ENCODE data around the gene TUBGCP3. TPM values are rescaled to one million over a fixed set of nuclear protein-coding genes. Genes with fewer than 3 reads are reported as not detected.
"Not testable (repeated sequence)": the region's sequence is repeated elsewhere in the genome, so short reads cannot be mapped to it uniquely, and the experiment has no call there.

The TUBGCP3 gene
- total RNA-seq, 1 donor, result 33.0 TPM

DNA sequence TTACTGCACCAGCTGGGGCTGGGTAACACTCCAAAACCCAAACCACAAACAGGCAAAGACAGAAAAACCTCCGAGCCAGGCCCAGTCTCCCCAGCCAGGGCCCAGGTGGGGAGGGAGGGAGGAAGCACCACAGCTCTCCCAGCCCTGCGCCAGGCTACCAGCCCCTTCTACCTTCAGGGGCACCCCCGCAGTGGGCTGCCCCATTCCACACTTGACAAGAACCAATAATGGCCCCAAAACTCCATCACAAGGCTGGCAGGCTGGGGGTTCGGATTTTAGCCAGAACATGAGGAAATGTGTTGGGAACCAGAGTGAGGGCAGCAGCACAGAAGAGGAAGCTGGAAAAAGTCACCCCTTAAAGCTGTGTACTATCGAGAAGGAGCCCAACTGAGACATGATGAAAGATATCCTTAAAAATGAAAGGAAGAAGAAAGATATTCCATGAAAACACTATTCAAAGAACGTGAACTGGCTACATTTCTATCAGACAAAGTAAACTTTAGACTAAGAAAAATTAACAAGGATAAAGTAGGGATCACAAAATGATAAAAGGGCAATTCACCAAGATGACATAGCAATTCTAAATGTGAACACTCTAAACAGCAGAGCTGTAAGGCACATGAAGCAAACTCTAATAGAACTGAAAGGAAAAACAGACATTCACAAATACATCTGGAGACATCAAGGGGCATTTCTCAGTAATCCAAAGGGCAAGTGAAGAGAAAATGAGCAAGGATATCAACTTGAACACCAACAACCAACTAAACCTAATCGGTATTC, 12.9 kb downstream of the TUBGCP3 start:
- H3K9me3 ChIP-seq (ENCODE audit: low read depth, low read length), result no peaks in the 10 kb centered on the region
- H3K4me1 ChIP-seq (ENCODE audit: insufficient read depth, low read length), result peaks cover 30% of the 10 kb centered on the region
- no peak overlapping the region for H3K4me3 ChIP-seq (ENCODE audit: low read length)
- no peaks in the 10 kb centered on the region for H3K27me3 ChIP-seq (ENCODE audit: insufficient read depth, low read length)

DNA sequence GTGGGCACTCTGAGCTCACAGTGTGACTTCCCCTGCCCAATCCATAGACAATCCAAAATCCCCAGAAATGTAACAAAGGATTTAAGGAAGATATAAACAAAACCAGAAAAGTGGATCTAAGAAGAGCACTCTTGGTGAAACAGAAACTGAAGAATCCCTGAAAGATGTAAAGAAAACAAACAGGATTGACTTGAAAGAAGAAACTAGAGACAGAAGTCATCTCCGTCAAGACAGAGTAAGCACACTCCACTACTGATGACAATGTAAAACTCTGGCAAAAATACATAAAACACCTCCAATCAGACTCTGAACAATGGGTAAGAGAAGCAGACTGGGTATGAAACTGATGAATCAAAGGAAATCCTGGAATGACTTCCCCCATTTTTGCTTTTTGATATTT, 13.5 kb downstream of the TUBGCP3 start:
- Histone ChIP-seq H3K4me3 (ENCODE audit: low read length) (no peak overlapping the region), H3K9me3 (ENCODE audit: low read depth, low read length) (no peaks in the 10 kb centered on the region), H3K4me1 (ENCODE audit: insufficient read depth, low read length) (peaks cover 30% of the 10 kb centered on the region), H3K27me3 (ENCODE audit: insufficient read depth, low read length) (no peaks in the 10 kb centered on the region)

GRCh38 chr13:112573710-112574109, 14.2 kb downstream of the TUBGCP3 start:
- no peaks in the 10 kb centered on the region for H3K9me3 ChIP-seq (ENCODE audit: low read depth, low read length)
- peaks cover 30% of the 10 kb centered on the region for H3K4me1 ChIP-seq (ENCODE audit: insufficient read depth, low read length)
- no peaks in the 10 kb centered on the region for H3K27me3 ChIP-seq (ENCODE audit: insufficient read depth, low read length)
- no peak overlapping the region for H3K4me3 ChIP-seq (ENCODE audit: low read length)

DNA sequence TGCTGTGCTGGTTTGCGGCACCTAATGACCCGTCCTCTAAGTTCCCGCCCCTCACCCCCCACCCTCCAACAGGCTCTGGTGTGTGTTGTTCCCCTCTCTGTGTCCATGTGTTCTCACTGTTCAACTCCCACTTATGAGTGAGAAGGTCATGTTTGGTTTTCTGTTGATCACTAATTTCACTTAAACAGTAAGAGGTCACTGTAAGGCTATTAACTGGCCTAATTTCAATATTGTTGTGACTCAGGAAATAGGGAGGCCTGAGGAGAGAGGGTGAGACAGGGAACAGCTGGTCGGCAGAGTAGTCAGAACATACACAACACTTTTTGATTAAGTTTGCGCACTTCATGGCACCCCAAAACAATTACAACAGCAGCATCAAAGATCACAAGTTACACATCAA, 15.6 kb downstream of the TUBGCP3 start:
- Histone ChIP-seq H3K27me3 (ENCODE audit: insufficient read depth, low read length) (no peaks in the 10 kb centered on the region), H3K9me3 (ENCODE audit: low read depth, low read length) (no peaks in the 10 kb centered on the region), H3K4me3 (ENCODE audit: low read length) (no peak overlapping the region), H3K4me1 (ENCODE audit: insufficient read depth, low read length) (peaks cover 30% of the 10 kb centered on the region)

DNA sequence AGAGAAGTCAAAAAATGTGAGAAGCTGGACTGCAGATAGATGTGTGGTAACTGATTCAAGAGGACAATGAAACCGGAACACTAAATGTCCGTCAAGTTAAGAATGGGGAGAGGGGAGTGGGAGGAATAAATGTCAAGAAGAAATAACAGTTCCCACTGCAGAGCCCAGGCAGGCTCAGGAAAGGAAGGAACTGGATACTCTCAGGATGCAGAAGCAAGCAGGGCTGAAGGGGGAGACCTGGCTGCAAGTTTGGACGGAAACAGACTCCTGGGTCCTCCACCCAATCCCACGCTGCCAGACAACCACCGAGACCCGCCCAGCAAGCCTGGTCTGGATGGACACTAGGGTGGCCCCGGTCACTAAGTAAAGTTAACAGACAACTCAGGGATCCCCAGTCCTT, 18.1 kb downstream of the TUBGCP3 start:
- peaks cover 13% of the 10 kb centered on the region for H3K4me1 ChIP-seq (ENCODE audit: insufficient read depth, low read length)
- H3K9me3 ChIP-seq (ENCODE audit: low read depth, low read length), result no peaks in the 10 kb centered on the region
- no peak overlapping the region for H3K4me3 ChIP-seq (ENCODE audit: low read length)
- H3K27me3 ChIP-seq (ENCODE audit: insufficient read depth, low read length), result no peaks in the 10 kb centered on the region

- no peaks in the 10 kb centered on the region for H3K27me3 ChIP-seq (ENCODE audit: insufficient read depth, low read length)
- H3K4me3 ChIP-seq (ENCODE audit: low read length), result no peak overlapping the region
- H3K9me3 ChIP-seq (ENCODE audit: low read depth, low read length), result no peaks in the 10 kb centered on the region
- no peaks in the 10 kb centered on the region for H3K4me1 ChIP-seq (ENCODE audit: insufficient read depth, low read length)
Observed at GRCh38 chr13:112567161-112567862, 20.6 kb downstream of the TUBGCP3 start.

GRCh38 chr13:112562786-112563383, 25.1 kb downstream of the TUBGCP3 start:
- Histone ChIP-seq H3K27me3 (ENCODE audit: insufficient read depth, low read length) (no peaks in the 10 kb centered on the region), H3K4me1 (ENCODE audit: insufficient read depth, low read length) (no peaks in the 10 kb centered on the region), H3K4me3 (ENCODE audit: low read length) (no peak overlapping the region), H3K9me3 (ENCODE audit: low read depth, low read length) (no peaks in the 10 kb centered on the region)

DNA sequence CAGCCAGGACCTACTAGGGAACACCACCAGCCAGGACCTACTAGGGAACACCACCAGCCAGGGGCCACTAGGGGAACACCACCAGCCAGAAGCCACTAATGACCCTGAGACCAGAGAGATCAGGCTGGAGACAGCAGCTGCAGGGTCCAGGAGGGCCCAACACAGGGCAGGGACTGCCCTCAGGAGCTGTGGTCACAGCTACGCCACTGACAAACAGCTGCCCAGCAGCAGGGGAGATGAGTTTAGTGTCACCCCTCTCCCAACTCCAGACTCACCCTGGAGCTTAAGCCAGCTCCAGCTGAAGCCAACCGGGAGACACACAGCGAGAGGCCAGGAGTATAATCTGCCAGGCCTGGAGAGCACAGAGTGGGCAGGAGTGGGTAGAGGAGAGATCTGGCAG, 25.7 kb downstream of the TUBGCP3 start:
- no peaks in the 10 kb centered on the region for H3K4me1 ChIP-seq (ENCODE audit: insufficient read depth, low read length)
- H3K9me3 ChIP-seq (ENCODE audit: low read depth, low read length), result no peaks in the 10 kb centered on the region
- H3K27me3 ChIP-seq (ENCODE audit: insufficient read depth, low read length), result no peaks in the 10 kb centered on the region
- H3K4me3 ChIP-seq (ENCODE audit: low read length), result no peak overlapping the region

DNA sequence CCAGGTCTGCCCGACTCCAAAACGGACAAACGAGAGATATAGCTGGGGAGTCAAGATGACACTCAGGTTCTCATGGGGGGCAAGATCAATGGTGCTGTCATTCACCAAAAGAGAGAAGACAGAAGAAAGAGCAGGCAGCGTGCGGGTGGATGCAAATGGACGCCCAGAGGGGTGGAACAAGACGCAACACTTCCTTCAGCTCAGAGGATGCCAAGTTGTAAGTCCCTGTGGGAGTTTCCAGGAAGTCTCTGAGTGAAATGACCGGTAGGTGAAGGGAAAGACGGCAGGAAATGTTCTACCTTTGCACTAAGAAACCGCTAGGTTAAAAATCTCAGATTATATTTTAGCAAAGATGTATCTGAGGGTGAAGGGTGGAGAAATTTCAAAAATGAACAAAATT, 26.5 kb downstream of the TUBGCP3 start:
- H3K27me3 ChIP-seq (ENCODE audit: insufficient read depth, low read length), result no peaks in the 10 kb centered on the region
- no peak overlapping the region for H3K4me3 ChIP-seq (ENCODE audit: low read length)
- no peaks in the 10 kb centered on the region for H3K4me1 ChIP-seq (ENCODE audit: insufficient read depth, low read length)
- no peaks in the 10 kb centered on the region for H3K9me3 ChIP-seq (ENCODE audit: low read depth, low read length)

GRCh38 chr13:112558696-112559418, 29.1 kb downstream of the TUBGCP3 start:
- Histone ChIP-seq H3K4me1 (ENCODE audit: insufficient read depth, low read length) (no peaks in the 10 kb centered on the region), H3K27me3 (ENCODE audit: insufficient read depth, low read length) (no peaks in the 10 kb centered on the region), H3K9me3 (ENCODE audit: low read depth, low read length) (no peaks in the 10 kb centered on the region), H3K4me3 (ENCODE audit: low read length) (no peak overlapping the region)

- H3K27me3 ChIP-seq (ENCODE audit: insufficient read depth, low read length), result no peaks in the 10 kb centered on the region
- no peaks in the 10 kb centered on the region for H3K9me3 ChIP-seq (ENCODE audit: low read depth, low read length)
- H3K4me3 ChIP-seq (ENCODE audit: low read length), result no peak overlapping the region
- H3K4me1 ChIP-seq (ENCODE audit: insufficient read depth, low read length), result no peaks in the 10 kb centered on the region
Observed at GRCh38 chr13:112556600-112556999, 31.4 kb downstream of the TUBGCP3 start.

GRCh38 chr13:112554214-112554850, 33.6 kb downstream of the TUBGCP3 start:
- no peaks in the 10 kb centered on the region for H3K9me3 ChIP-seq (ENCODE audit: low read depth, low read length)
- H3K27me3 ChIP-seq (ENCODE audit: insufficient read depth, low read length), result no peaks in the 10 kb centered on the region
- H3K4me3 ChIP-seq (ENCODE audit: low read length), result no peak overlapping the region
- no peaks in the 10 kb centered on the region for H3K4me1 ChIP-seq (ENCODE audit: insufficient read depth, low read length)

DNA sequence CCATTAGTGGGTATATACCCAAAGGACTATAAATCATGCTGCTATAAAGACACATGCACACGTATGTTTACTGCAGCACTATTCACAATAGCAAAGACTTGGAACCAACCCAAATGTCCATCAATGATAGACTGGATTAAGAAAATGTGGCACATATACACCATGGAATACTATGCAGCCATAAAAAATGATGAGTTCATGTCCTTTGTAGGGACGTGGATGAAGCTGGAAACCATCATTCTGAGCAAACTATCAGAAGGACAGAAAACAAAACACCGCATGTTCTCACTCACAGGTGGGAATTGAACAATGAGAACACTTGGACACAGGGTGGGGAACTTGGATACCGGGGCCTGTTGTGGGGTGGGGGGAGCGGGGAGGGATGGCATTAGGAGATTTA, 39.0 kb downstream of the TUBGCP3 start:
- not testable (repeated sequence) for H3K9me3 ChIP-seq (ENCODE audit: low read depth, low read length); H3K4me3 ChIP-seq (ENCODE audit: low read length); H3K4me1 ChIP-seq (ENCODE audit: insufficient read depth, low read length); H3K27me3 ChIP-seq (ENCODE audit: insufficient read depth, low read length)

DNA sequence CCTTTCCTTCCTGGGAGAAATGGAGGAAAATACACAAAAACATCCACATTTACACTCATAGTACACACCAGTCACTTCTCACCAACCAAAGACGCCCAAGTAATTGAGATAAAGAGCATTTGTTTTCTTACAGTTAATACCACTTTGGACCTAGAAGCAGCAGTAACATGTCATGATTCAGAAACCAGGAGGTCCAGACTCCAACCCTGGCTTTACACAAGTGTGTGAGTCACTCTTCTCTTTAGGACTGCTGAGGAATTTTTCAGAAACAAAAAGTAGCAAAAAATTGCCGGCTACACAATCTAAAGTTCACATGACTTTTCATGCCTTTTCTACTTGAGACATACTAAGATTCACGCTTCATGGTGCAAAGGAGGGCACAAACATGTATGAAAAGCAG, 42.1 kb downstream of the TUBGCP3 start:
- no peaks in the 10 kb centered on the region for H3K4me1 ChIP-seq (ENCODE audit: insufficient read depth, low read length)
- H3K4me3 ChIP-seq (ENCODE audit: low read length), result no peak overlapping the region
- H3K9me3 ChIP-seq (ENCODE audit: low read depth, low read length), result no peaks in the 10 kb centered on the region
- H3K27me3 ChIP-seq (ENCODE audit: insufficient read depth, low read length), result no peaks in the 10 kb centered on the region
